ENCODE data around the gene UST.
"Not testable (repeated sequence)": the region's sequence is repeated elsewhere in the genome, so short reads cannot be mapped to it uniquely, and the experiment has no call there.

The UST gene

GRCh38 chr6:148868901-148869300 lies 122.1 kb downstream of the UST start:
- DNase-seq (ENCODE audit: low spot score) = no peak

DNA sequence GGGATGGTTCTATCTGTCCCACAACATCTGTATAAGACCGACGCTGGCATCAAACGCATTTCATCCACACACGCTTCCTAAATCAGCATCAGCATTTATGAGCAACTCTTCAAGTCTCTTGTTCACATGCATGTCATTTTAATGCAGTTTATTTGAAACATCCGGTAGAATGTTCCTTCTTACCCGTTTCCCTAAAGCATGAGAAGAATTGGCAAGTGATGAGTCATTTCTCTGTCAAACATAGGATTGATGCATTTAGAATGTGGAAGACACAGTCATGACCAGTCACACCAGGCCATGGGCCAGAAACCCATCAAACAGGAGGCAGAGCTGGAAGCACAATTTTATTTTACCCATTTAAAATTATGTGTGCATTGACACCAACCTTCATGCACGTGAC lies 122.8 kb downstream of the UST start:
- DNase-seq (ENCODE audit: low spot score) = no peak

DNA sequence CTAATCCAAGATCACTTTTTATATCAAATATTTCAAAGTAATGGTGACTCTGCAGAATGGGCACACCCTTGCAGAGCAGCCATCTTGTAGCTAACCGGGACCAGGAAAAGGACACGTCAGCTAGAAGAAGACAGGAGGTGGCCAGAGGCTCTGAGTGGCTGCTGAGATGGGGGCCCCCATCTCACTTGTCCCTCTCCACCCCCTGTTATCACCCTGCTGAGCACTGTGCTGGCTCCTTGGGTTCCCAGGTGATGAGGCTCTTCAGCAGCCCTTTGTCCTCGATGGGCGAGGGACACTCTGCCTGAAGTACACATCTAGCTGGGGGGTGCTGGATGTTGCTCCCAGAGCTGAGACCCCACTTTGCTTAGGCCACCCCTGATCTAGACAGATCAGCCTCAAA lies 126.3 kb downstream of the UST start:
- DNase-seq (ENCODE audit: low spot score) = no peak

- DNase-seq (ENCODE audit: low spot score) = no peak
Measured at GRCh38 chr6:148873868-148874267, 127.0 kb downstream of the UST start.

DNA sequence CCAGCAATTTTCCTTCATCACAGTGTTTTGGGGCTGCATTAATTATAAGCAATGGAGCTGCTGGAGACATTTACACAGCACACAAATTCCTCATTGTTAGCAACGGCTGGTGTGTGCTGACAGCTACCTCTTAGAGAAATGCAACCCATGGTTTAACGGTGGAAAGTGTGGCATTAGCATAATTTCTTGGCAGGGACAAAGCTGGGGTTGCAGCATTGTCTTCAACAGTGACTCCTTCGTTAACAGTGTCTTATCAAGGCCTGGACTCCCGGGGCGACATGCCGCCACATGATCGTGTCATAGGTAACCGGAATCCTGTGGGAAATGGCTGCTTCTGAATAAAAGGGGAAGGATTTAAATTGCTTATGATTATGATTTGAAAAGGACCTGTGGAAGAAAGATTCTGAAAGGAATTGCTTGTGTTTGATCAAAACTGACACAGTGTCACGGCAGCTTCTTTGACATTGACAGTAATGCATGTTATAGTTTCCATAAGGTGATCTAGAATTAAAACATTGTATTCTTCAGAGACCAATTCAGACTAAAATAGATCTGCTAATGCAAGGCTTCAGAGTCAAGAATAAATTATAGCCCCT lies 128.0 kb downstream of the UST start:
- DNase-seq (ENCODE audit: low spot score) = peak; percentile 21

GRCh38 chr6:148878683-148879082 lies 131.9 kb downstream of the UST start:
- DNase-seq (ENCODE audit: low spot score) = no peak

DNA sequence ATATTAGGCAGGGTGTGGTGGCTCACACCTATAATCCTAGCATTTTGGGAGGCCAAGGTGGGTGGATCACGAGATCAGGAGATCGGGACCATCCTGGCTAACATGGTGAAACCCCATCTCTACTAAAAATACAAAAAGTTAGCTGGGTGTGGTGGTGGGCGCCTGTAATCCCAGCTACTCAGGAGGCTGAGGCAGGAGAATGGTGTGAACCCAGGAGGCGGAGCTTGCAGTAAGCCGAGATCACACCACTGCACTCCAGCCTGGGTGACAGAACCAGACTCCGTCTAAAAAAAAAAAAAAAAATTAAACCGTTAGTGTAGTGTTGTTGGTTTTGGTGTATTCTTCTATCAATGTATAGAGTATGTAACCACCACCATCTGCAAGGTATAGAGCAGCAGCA lies 133.9 kb downstream of the UST start:
- DNase-seq (ENCODE audit: low spot score) = not testable (repeated sequence)

- DNase-seq (ENCODE audit: low spot score) = no peak
Measured at GRCh38 chr6:148881593-148882311, 134.9 kb downstream of the UST start.

- DNase-seq (ENCODE audit: low spot score) = no peak
Measured at GRCh38 chr6:148883270-148883669, 136.4 kb downstream of the UST start.

GRCh38 chr6:148884461-148884860 lies 137.6 kb downstream of the UST start:
- DNase-seq (ENCODE audit: low spot score) = no peak

DNA sequence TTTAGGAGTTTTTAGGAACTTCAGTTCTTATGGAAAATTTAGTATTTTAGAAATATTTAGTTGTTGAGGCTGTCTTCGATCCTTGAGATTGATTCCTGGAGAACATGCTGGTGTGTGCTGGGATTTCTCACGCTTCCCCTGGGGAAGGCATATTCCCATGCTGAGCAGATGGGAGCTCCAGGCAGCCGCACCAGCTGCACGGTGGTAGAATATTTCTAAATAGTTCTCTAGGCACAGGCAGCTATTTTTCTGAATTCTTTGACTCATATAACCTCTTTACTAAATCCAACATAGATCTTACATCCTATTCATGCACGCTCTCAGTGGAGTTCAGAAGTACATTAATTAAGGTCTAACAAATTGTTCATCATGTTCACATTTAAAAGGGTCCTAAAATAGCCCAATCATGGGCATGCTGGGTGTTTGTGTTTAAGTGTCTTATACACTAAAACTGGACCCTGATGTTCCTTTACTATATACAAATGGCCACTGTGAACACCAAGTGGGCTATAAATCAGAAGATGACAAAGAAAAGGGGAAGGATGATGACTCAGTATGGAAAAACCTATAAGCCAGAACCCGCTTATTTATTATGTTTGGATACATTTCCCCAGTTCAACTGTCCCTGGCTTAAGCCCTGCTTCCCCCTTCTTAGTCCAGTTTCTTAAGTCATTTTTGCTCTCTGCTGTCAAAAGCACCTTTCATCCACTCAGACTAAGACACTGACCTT lies 138.5 kb downstream of the UST start:
- peak; percentile 35 for DNase-seq (ENCODE audit: low spot score)

DNA sequence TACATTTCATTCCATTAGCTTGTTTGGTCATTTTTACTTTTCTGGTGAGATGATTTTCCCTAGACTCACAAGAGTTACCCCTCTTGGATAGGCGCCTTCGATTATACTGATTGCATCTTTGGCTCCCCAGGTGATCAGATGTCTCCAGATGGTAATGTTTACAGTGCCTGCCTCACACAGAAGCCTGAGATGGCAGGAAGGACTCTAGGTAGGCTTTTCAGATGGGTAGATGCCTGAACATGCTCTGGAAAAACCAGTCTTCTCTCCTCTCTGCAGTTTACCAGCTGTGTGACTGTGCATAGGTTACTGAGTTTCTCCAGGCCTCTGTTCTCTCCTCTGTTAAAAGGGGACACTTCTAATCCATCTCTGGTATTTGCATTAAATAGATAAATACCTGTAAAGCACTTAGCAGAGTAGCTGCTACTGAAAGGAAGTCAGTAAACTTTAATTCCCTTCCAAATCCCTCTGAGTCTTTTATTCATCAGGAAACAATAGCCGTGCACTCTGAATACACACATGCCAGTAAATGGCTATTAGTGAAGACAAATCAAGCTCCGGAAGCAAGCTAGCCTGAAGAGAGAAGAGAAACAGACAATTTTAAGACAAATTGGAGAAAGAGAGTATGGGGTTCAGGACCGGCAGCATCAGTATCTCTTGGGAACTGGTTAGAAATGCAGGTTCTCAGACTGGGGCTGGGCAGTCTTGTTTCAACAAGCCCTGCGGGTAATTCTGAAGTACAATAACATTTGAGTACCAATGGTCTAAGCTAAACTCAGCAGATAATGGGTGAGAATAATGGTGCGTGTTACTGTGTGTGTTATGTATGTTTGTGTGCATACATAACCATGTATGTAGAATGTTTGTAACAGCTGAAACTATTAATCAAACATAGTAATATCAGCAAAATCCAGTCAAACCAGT lies 139.4 kb downstream of the UST start:
- DNase-seq (ENCODE audit: low spot score) = no peak

GRCh38 chr6:148887181-148887580 lies 140.4 kb downstream of the UST start:
- DNase-seq (ENCODE audit: low spot score) = no peak

- peak; percentile 13 for DNase-seq (ENCODE audit: low spot score)
Measured at GRCh38 chr6:148888856-148889255, 142.0 kb downstream of the UST start.

DNA sequence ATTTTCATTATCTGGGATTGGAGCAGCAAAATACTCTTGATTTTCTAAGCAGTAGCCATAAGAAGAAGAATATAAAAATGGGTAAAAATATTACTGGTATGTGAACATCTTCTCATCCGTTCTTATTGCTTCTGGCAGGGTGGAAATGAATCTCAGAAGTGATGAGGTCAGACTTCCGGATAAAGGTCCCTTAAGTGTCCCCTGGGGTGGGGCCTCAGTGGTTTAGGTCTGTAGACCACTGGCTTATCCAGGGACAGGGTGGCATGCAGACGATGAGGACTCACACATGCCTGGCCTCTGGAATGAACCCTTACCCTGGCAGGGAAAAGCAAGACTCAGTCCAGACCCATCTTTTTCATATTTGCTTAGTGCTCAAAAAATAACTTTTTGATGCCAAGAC lies 143.3 kb downstream of the UST start:
- DNase-seq (ENCODE audit: low spot score) = no peak

- DNase-seq (ENCODE audit: low spot score) = no peak
Measured at GRCh38 chr6:148890652-148891404, 144.0 kb downstream of the UST start.

DNA sequence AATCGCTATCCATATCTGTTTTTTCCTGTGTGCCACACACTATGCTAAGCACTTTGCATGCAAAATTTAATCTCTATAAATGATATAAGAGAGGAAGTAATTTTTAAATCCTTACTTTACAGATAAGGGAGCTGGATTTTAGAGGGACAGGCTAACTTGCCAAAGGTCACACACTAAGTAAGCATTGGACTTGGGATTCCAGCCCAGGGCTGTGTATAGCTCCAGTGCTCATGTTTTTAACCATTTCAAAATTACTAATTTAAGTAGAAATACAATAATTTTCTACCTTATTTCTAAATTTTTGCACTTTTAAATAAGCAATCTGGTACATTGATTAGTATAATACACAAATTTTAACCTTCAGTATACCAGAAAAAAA lies 144.6 kb downstream of the UST start:
- DNase-seq (ENCODE audit: low spot score) = no peak

GRCh38 chr6:148892247-148892646 lies 145.4 kb downstream of the UST start:
- DNase-seq (ENCODE audit: low spot score) = no peak

DNA sequence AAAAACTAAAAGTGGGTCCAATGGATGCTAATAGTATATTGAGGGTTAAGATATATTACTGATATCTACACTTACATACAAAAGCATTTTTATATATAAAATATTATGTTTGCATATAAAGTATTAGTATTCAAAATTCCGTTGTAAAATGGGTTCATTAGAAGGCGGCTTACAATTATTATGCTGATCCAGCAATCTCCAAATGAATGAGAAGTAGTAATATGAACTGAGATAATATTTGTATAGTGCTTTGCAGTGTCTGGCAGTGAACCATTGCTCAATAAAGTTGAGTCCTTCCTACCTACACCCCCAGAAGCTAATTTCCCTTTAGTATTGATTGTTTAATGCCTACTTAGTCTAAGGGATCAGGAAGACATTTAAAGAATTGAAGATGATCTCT lies 146.2 kb downstream of the UST start:
- DNase-seq (ENCODE audit: low spot score) = no peak

DNA sequence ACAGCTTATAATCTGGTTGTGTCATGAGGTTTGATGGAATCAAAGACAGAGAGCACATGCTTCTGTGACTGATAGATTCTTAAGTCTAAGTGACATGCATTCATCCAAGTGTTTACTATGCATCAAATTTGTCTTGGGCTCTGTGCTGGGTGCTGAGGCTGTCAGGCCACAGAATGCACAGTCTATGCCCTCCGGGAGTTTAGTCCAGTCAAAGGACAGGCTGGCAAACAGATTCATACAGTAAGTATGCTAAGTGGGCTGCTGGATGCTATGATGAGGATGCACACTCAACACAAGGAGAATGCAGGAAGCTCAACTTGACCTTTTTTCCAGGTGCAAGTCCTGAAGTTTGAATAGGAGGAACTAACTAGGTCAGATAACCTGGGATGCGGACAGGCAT lies 146.7 kb downstream of the UST start:
- DNase-seq (ENCODE audit: low spot score) = no peak

DNA sequence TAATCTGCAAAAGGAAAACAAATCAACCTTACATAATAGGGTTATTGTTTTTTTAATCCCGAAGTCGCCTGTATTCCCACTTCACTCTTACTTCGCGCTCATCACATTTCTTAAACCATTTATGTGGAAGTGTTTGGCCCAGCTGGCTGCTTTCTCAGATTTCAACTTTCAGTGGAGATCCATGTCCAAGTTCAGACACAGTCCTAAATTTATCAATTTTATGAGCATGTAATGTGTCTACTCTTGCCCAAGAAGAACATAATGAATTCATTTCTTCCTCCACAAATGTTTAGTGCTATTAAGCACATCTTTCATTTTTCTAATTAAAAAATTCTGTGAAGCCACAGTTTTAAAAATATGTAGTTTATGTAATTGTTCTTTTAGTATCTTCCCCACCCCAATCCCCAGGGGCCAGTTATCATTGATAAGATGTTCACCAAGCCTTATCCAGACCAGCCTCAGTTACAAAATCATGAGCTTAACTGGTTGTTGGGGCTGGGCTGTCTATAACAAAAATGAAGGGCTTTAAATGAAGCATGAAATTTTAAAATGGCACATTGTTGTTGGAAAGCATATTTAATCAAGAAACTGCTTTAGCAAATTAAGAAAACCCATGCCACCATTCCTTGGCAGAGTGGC lies 151.7 kb downstream of the UST start:
- DNase-seq (ENCODE audit: low spot score) = no peak
